HCT116 (cell line): ENCODE results near the gene PIGQ. TPM values are rescaled to one million over a fixed set of nuclear protein-coding genes. Genes with fewer than 3 reads are reported as not detected.

Experiments
- ATAC-seq: fragments of 200-7000 bp; cut with Tn5 transposase; 2 replicates; pipeline ENCODE4 v1.9.1; 2020; ENCODE audit warnings: mild to moderate bottlenecking, moderate library complexity
- BruUV-seq: library from RNA; stranded (reverse); fragments of 400-500 nt; replicated peaks from 2 replicates; lab custom pipeline; 2021; lab: Mats Ljungman, UMichigan
- CTCF ChIA-PET: fragments of 300-600 bp; sonication (Branson Sonifier 250); formaldehyde crosslinking; loops from one replicate; lab custom pipeline; 2021; ENCODE audit warnings: antibody characterized with exemption; lab: Charles Lee
- POLR2A ChIA-PET: fragments of 300-600, 350-600 bp; sonication (Branson Sonifier 250); formaldehyde crosslinking; loops from one replicate; lab custom pipeline; 2021; ENCODE audit warnings: antibody characterized with exemption; lab: Charles Lee
- RAD21 ChIA-PET, 2 experiments: fragments of 300-600 bp; sonication (Branson Sonifier 250); formaldehyde crosslinking; loops; one replicate each; lab custom pipeline; 2023; ENCODE audit warnings: low total read pairs in 2 of 2; ENCODE audit not compliant: uncharacterized antibody in 2 of 2, unreplicated experiment in 2 of 2, low non-redundant PET in 1 of 2; lab: Charles Lee
- DNase-seq: peaks from one replicate; pipeline ENCODE4 v3.0.0-alpha.2; 2010; ENCODE audit warnings: low read depth, low spot score
- H2AFZ ChIP-seq: fragments of 200-600 bp; shearing (Covaris generic), sonication (generic); 2 replicates; pipeline ENCODE4 v1.6.1; 2017; ENCODE audit warnings: low read depth, mixed run types, mixed read lengths, antibody characterized with exemption, low read length; ENCODE audit not compliant: poor library complexity, severe bottlenecking
- H3K27ac ChIP-seq: 2 replicates; pipeline ENCODE4 v1.5.1; 2012; ENCODE audit warnings: low read depth, low read length
- H3K27me3 ChIP-seq: fragments of 200-600 bp; sonication (generic); 2 replicates; pipeline ENCODE4 v1.6.1; 2016; ENCODE audit warnings: mixed run types, low read length, mixed read lengths; ENCODE audit not compliant: insufficient read depth
- H3K36me3 ChIP-seq, 2 experiments: fragments of 200-500 bp in 1 of 2; fragments of 200-600 bp in 1 of 2; sonication (Bioruptor generic) in 1 of 2; sonication (generic) in 1 of 2; 2 replicates each; pipeline versions ENCODE4 v1.5.1 to v1.6.1; 2014 to 2016; ENCODE audit warnings: low read length in 2 of 2, inconsistent platforms in 1 of 2, mixed read lengths in 1 of 2, mixed run types in 1 of 2; ENCODE audit not compliant: insufficient read depth in 2 of 2, control insufficient read depth in 1 of 2
- H3K4me1 ChIP-seq, 2 experiments: fragments of 200-600 bp in 1 of 2; sonication (generic) in 1 of 2; 2 replicates each; pipeline versions ENCODE4 v1.5.1 to v1.6.1; 2012 to 2017; ENCODE audit warnings: low read length in 2 of 2, inconsistent platforms in 1 of 2, mild to moderate bottlenecking in 1 of 2, mixed read lengths in 1 of 2, mixed run types in 1 of 2, moderate library complexity in 1 of 2; ENCODE audit not compliant: insufficient read depth in 2 of 2, control insufficient read depth in 1 of 2
- H3K4me2 ChIP-seq: fragments of 200-600 bp; sonication (generic); 2 replicates; pipeline ENCODE4 v1.6.1; 2017; ENCODE audit warnings: mixed run types, low read length, mixed read lengths
- H3K4me3 ChIP-seq, 2 experiments: fragments of 200-600 bp in 1 of 2; sonication (generic) in 1 of 2; replicated peaks in 1 of 2; 2 replicates each; pipeline ENCODE4 v1.5.1; 2011 to 2016; ENCODE audit warnings: low read length in 2 of 2, control low read depth in 1 of 2, low read depth in 1 of 2, mild to moderate bottlenecking in 1 of 2, mixed read lengths in 1 of 2, mixed run types in 1 of 2
- H3K79me2 ChIP-seq: fragments of 200-600 bp; sonication (generic); 2 replicates; pipeline ENCODE4 v1.6.1; 2017; ENCODE audit warnings: mild to moderate bottlenecking, mixed run types, low read length, moderate library complexity, mixed read lengths; ENCODE audit not compliant: insufficient read depth
- H3K9ac ChIP-seq: fragments of 200-600 bp; sonication (generic); 2 replicates; pipeline ENCODE4 v1.6.1; 2016; ENCODE audit warnings: low read length, mixed read lengths
- H3K9me2 ChIP-seq: fragments of 200-600 bp; sonication (generic), shearing (Covaris generic); 2 replicates; pipeline ENCODE4 v1.6.1; 2017; ENCODE audit warnings: mixed run types, mild to moderate bottlenecking, moderate library complexity; ENCODE audit not compliant: insufficient read depth
- H3K9me3 ChIP-seq, 2 experiments: fragments of 200-500 bp in 1 of 2; fragments of 200-600 bp in 1 of 2; sonication (Bioruptor generic) in 1 of 2; sonication (generic) in 1 of 2; 2 replicates each; pipeline ENCODE4 v1.6.1; 2014 to 2017; ENCODE audit warnings: low read length in 2 of 2, mixed read lengths in 2 of 2, inconsistent platforms in 1 of 2, low read depth in 1 of 2, mild to moderate bottlenecking in 1 of 2, mixed run types in 1 of 2, moderate library complexity in 1 of 2; ENCODE audit not compliant: control insufficient read depth in 1 of 2, insufficient read depth in 1 of 2
- H4K20me1 ChIP-seq: fragments of 200-600 bp; sonication (generic), shearing (Covaris generic); 2 replicates; pipeline ENCODE4 v1.6.1; 2017; ENCODE audit warnings: mixed run types, mild to moderate bottlenecking, moderate library complexity; ENCODE audit not compliant: insufficient read depth
- CBX3 ChIP-seq: IDR thresholded peaks from 2 replicates; pipeline ENCODE4 v1.6.1; 2012; ENCODE audit warnings: low read depth
- EGR1 ChIP-seq: IDR thresholded peaks from 2 replicates; pipeline ENCODE4 v1.6.1; 2012; ENCODE audit warnings: low read depth
- ELF1 ChIP-seq: IDR thresholded peaks from 2 replicates; pipeline ENCODE4 v1.6.1; 2012; ENCODE audit warnings: low read depth, borderline replicate concordance
- EZH2phosphoT487 ChIP-seq: fragments of 200-600 bp; IDR thresholded peaks from 2 replicates; pipeline ENCODE4 v1.6.1; 2018; ENCODE audit warnings: antibody characterized with exemption, borderline replicate concordance
- FOSL1 ChIP-seq: IDR thresholded peaks from 2 replicates; pipeline ENCODE4 v1.6.1; 2012; ENCODE audit warnings: low read depth
- JUND ChIP-seq: IDR thresholded peaks from 2 replicates; pipeline ENCODE4 v1.6.1; 2012
- POLR2A ChIP-seq: IDR thresholded peaks from 2 replicates; pipeline ENCODE4 v1.7.0; 2011; ENCODE audit warnings: borderline replicate concordance; ENCODE audit not compliant: insufficient read depth, insufficient read length; ENCODE audit errors: extremely low read depth
- POLR2AphosphoS5 ChIP-seq: IDR thresholded peaks from 2 replicates; pipeline ENCODE4 v1.6.1; 2011; ENCODE audit warnings: mild to moderate bottlenecking, low read depth, low read length, moderate library complexity
- RAD21 ChIP-seq: IDR thresholded peaks from 2 replicates; pipeline ENCODE4 v1.6.1; 2012; ENCODE audit warnings: low read depth, mild to moderate bottlenecking
- SIN3A ChIP-seq: IDR thresholded peaks from 2 replicates; pipeline ENCODE4 v1.6.1; 2012; ENCODE audit warnings: low read depth
- SP1 ChIP-seq: IDR thresholded peaks from 2 replicates; pipeline ENCODE4 v1.6.1; 2012; ENCODE audit warnings: low read depth
- TCF7L2 ChIP-seq: IDR thresholded peaks from 2 replicates; pipeline ENCODE4 v1.7.0; 2011; ENCODE audit warnings: borderline replicate concordance, inconsistent platforms; ENCODE audit not compliant: insufficient read depth, insufficient read length; ENCODE audit errors: extremely low read depth
- ZFX ChIP-seq: fragments of 450-650 bp; IDR thresholded peaks from 2 replicates; pipeline ENCODE4 v1.6.1; 2017
- ZNF274 ChIP-seq: fragments of 200-500 bp; sonication (Bioruptor generic); IDR thresholded peaks from 2 replicates; pipeline ENCODE4 v1.6.1; 2014; ENCODE audit warnings: mild to moderate bottlenecking, low read depth, low read length, inconsistent platforms
- intact Hi-C: fragments of 100-400 bp; cut with micrococcal nuclease; formaldehyde crosslinking; loops from 2 replicates; pipeline ENCODE4 v1.10.0; 2022
- total RNA-seq: library from RNA; stranded (reverse); gene quantifications from one replicate; pipeline ENCODE4 v1.2.1, GENCODE V29; 2021; ENCODE audit not compliant: unreplicated experiment
- TF ChIP-seq, protein P1 (sequence below): IDR thresholded peaks from 2 replicates; pipeline ENCODE4 v1.6.1; 2012
- TF ChIP-seq, protein P2 (sequence below), 3 experiments: fragments of 200-600 bp in 1 of 3; sonication (generic) in 1 of 3; IDR thresholded peaks in 2 of 3; conservative IDR thresholded peaks in 1 of 3; 2 replicates each; pipeline ENCODE4 v1.5.1; 2012 to 2017; ENCODE audit warnings: low read depth in 2 of 3, low read length in 2 of 3, antibody characterized with exemption in 1 of 3, borderline replicate concordance in 1 of 3, control low read depth in 1 of 3, mild to moderate bottlenecking in 1 of 3, mixed read lengths in 1 of 3, mixed run types in 1 of 3, moderate library complexity in 1 of 3; ENCODE audit not compliant: insufficient read depth in 1 of 3
- TF ChIP-seq, protein P3 (sequence below): IDR thresholded peaks from 2 replicates; pipeline ENCODE4 v1.6.1; 2012; ENCODE audit warnings: low read depth

The PIGQ gene
- total RNA-seq, 1 experiment from 2014 or later: 21.0 TPM

DNA sequence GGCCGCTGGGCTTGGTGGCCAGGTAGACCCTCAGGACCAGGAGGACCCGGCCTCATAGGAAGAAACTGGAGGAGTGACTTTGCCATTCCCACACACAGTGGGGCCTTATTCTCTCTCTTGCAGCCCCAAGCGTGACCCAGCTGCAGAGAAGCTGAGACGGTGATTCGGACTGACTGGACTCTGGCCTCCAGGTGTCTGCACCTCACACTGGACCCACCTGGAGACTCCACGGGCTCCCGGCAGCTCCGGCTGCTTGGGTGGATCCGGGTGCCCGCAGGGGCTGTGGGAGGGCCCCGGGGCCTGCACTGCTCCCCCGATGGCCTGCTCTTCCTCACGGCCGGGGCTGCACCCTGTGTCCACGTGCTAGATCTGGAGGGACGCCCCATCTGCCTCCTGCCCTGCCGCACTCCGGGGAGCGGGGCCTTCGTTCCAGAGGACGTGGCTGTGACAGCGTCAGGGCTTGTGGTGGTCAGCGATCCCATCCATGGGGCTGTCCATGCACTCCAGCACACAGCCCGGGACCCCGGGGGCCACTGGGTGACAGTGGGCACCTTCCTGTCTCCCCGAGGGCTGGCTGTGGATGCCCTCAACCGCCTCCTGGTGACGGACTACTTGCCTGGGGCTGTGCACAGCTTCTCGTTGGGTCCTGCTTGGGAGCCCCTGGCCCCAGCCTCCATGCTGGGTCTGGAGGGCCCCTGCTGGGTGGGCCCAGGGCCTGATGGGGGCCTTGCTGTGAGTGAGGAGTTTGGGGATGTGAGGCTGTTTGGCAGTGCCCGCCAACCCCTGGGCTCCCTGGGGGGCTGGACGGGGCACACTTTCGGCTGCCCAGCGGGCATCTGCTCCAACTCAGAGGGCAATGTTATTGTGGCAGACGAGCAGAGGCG, 2.2 kb upstream of the PIGQ start:
- H3K4me3 ChIP-seq: no peak overlapping the region
- no peak overlapping the region for H2AFZ ChIP-seq
- no peak for DNase-seq
- no peaks in the 10 kb centered on the region for H3K9me3 ChIP-seq
- H4K20me1 ChIP-seq: no peaks in the 10 kb centered on the region
- BruUV-seq: no TSS peak
- ChIA-PET CTCF (interaction anchor here (1.2 kb wide), 1 partner anchor 176 kb away, joined by 3 read pairs; no protein-coding TSS in a partner anchor), POLR2A (no interaction called here), RAD21 (no interaction called here)
- intact Hi-C loops: no loop called here
- no peak for TF ChIP-seq TCF7L2
- TF ChIP-seq FOSL1: no peak
- no peak for TF ChIP-seq SIN3A
- no peak for TF ChIP-seq POLR2AphosphoS5
- TF ChIP-seq ZNF274: no peak
- TF ChIP-seq, protein P1, sequence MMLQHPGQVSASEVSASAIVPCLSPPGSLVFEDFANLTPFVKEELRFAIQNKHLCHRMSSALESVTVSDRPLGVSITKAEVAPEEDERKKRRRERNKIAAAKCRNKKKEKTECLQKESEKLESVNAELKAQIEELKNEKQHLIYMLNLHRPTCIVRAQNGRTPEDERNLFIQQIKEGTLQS: no peak
- TF ChIP-seq JUND: no peak
- no peak for TF ChIP-seq ZFX
- TF ChIP-seq EZH2phosphoT487: no peak
- TF ChIP-seq, protein P2, sequence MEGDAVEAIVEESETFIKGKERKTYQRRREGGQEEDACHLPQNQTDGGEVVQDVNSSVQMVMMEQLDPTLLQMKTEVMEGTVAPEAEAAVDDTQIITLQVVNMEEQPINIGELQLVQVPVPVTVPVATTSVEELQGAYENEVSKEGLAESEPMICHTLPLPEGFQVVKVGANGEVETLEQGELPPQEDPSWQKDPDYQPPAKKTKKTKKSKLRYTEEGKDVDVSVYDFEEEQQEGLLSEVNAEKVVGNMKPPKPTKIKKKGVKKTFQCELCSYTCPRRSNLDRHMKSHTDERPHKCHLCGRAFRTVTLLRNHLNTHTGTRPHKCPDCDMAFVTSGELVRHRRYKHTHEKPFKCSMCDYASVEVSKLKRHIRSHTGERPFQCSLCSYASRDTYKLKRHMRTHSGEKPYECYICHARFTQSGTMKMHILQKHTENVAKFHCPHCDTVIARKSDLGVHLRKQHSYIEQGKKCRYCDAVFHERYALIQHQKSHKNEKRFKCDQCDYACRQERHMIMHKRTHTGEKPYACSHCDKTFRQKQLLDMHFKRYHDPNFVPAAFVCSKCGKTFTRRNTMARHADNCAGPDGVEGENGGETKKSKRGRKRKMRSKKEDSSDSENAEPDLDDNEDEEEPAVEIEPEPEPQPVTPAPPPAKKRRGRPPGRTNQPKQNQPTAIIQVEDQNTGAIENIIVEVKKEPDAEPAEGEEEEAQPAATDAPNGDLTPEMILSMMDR (IDR thresholded peaks at IDR 0.05 in 2 of 3, conservative IDR thresholded peaks at IDR 0.05 in 1 of 3; ENCODE audit: borderline replicate concordance in 1 of 3, insufficient read depth in 1 of 3, low read depth in 2 of 3, low read length in 2 of 3): no peak
- no peak for TF ChIP-seq CBX3
- no peak for TF ChIP-seq RAD21
- no peak for TF ChIP-seq POLR2A
- TF ChIP-seq ELF1: no peak
- TF ChIP-seq SP1: no peak
- TF ChIP-seq EGR1: no peak
- TF ChIP-seq, protein P3, sequence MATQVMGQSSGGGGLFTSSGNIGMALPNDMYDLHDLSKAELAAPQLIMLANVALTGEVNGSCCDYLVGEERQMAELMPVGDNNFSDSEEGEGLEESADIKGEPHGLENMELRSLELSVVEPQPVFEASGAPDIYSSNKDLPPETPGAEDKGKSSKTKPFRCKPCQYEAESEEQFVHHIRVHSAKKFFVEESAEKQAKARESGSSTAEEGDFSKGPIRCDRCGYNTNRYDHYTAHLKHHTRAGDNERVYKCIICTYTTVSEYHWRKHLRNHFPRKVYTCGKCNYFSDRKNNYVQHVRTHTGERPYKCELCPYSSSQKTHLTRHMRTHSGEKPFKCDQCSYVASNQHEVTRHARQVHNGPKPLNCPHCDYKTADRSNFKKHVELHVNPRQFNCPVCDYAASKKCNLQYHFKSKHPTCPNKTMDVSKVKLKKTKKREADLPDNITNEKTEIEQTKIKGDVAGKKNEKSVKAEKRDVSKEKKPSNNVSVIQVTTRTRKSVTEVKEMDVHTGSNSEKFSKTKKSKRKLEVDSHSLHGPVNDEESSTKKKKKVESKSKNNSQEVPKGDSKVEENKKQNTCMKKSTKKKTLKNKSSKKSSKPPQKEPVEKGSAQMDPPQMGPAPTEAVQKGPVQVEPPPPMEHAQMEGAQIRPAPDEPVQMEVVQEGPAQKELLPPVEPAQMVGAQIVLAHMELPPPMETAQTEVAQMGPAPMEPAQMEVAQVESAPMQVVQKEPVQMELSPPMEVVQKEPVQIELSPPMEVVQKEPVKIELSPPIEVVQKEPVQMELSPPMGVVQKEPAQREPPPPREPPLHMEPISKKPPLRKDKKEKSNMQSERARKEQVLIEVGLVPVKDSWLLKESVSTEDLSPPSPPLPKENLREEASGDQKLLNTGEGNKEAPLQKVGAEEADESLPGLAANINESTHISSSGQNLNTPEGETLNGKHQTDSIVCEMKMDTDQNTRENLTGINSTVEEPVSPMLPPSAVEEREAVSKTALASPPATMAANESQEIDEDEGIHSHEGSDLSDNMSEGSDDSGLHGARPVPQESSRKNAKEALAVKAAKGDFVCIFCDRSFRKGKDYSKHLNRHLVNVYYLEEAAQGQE: no peak
- H3K9ac ChIP-seq: no peak overlapping the region
- peaks cover 7 to 16% of the 10 kb centered on the region in 2 experiments for H3K4me1 ChIP-seq
- H3K36me3 ChIP-seq: no peaks in the 10 kb centered on the region
- H3K27ac ChIP-seq: no peak overlapping the region; the same call in 1 of the 2 replicates
- no peak overlapping the region for H3K4me2 ChIP-seq
- H3K9me2 ChIP-seq: no peaks in the 10 kb centered on the region
- peaks cover 9% of the 10 kb centered on the region; the same call in 1 of the 2 replicates for H3K79me2 ChIP-seq
- ATAC-seq: no peak
- no peaks in the 10 kb centered on the region for H3K27me3 ChIP-seq
